PC-3 (cell line): Measurements from ENCODE around the gene DGKZ.

Source experiments
- EZH2 ChIP-seq: fragments of 300-600 bp; sonication (generic); IDR thresholded peaks from one replicate; pipeline ENCODE4 v1.6.1; 2017; ENCODE audit warnings: antibody characterized with exemption, mild to moderate bottlenecking, low read length; ENCODE audit not compliant: unreplicated experiment
- EZH2phosphoT487 ChIP-seq: fragments of 300-600 bp; sonication (generic); IDR thresholded peaks from 2 replicates; pipeline ENCODE4 v1.6.1; 2018; ENCODE audit warnings: mild to moderate bottlenecking, antibody characterized with exemption, low read length, borderline replicate concordance
- TF ChIP-seq, protein P1 (sequence below): fragments of 300-600 bp; sonication (generic); conservative IDR thresholded peaks from 2 replicates; pipeline ENCODE4 v1.5.1; 2017; ENCODE audit warnings: antibody characterized with exemption, low read depth, mild to moderate bottlenecking, low read length

DNA sequence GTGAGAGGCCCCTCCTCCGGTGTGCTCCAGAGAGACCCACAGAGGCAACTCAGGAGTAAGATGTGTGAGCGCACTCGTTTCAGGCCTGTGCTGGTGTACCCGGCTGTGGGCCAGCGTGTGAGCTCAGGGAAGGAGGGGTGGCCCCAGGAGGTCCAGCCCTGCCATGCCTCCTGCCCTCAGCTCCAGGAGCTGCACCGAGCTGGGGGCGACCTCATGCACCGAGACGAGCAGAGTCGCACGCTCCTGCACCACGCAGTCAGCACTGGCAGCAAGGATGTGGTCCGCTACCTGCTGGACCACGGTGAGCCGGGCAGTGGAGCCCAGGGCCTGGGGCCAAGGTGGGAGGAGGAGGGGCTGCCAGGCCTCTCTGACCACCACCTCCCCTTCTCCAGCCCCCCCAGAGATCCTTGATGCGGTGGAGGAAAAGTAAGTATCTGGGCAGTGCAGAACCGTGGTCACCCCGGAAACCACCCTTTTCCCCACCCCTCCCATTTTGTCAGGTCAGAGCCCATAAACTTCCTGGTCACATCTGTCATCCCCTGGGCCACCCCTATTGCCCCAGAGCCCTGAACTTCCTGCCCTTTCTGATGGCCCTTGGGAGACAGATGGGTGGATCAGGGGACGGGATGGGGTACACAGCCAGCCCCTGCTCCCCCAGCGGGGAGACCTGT, 31.7 kb downstream of the DGKZ start:
- TF ChIP-seq, protein P1, sequence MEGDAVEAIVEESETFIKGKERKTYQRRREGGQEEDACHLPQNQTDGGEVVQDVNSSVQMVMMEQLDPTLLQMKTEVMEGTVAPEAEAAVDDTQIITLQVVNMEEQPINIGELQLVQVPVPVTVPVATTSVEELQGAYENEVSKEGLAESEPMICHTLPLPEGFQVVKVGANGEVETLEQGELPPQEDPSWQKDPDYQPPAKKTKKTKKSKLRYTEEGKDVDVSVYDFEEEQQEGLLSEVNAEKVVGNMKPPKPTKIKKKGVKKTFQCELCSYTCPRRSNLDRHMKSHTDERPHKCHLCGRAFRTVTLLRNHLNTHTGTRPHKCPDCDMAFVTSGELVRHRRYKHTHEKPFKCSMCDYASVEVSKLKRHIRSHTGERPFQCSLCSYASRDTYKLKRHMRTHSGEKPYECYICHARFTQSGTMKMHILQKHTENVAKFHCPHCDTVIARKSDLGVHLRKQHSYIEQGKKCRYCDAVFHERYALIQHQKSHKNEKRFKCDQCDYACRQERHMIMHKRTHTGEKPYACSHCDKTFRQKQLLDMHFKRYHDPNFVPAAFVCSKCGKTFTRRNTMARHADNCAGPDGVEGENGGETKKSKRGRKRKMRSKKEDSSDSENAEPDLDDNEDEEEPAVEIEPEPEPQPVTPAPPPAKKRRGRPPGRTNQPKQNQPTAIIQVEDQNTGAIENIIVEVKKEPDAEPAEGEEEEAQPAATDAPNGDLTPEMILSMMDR = no peak
- TF ChIP-seq EZH2 = no peak
- TF ChIP-seq EZH2phosphoT487 = no peak
